Progenitor cell of endocrine pancreas (in vitro differentiated cells): ENCODE measurements around the gene MPRIP. TPM values are rescaled to one million over a fixed set of nuclear protein-coding genes. Genes with fewer than 3 reads are reported as not detected.

Source experiments
- DNase-seq: peaks from one replicate; pipeline ENCODE4 v3.0.0; 2021; ENCODE audit warnings: low spot score; ENCODE audit not compliant: unreplicated experiment
- H3K27ac Mint-ChIP-seq: 2 replicates; pipeline ENCODE4 v1.8.0; 2021; ENCODE audit warnings: mild to moderate bottlenecking, moderate library complexity, mixed read lengths
- H3K27me3 Mint-ChIP-seq: 2 replicates; pipeline ENCODE4 v1.8.0; 2021; ENCODE audit warnings: mixed read lengths
- H3K36me3 Mint-ChIP-seq: 2 replicates; pipeline ENCODE4 v1.8.0; 2022; ENCODE audit warnings: mixed read lengths; ENCODE audit not compliant: insufficient read depth
- H3K4me1 Mint-ChIP-seq: 2 replicates; pipeline ENCODE4 v1.8.0; 2021; ENCODE audit warnings: low read depth, mixed read lengths
- H3K4me3 Mint-ChIP-seq: 2 replicates; pipeline ENCODE4 v1.8.0; 2021; ENCODE audit warnings: low read depth, mild to moderate bottlenecking, moderate library complexity, mixed read lengths
- H3K9me3 Mint-ChIP-seq: 2 replicates; pipeline ENCODE4 v1.8.0; 2021; ENCODE audit warnings: low read depth, mixed read lengths
- total RNA-seq: library from RNA; stranded (reverse); gene quantifications from 2 replicates; pipeline ENCODE4 v1.2.1, GENCODE V29; 2021
- TF ChIP-seq, protein P1 (sequence below): fragments of 200-600 bp; sonication (generic); IDR thresholded peaks from one replicate; pipeline ENCODE4 v1.5.0; 2021; ENCODE audit warnings: antibody characterized with exemption, mild to moderate bottlenecking; ENCODE audit not compliant: unreplicated experiment

Gene MPRIP
- total RNA-seq, 1 donor from 2014 or later, result 195 TPM

DNA sequence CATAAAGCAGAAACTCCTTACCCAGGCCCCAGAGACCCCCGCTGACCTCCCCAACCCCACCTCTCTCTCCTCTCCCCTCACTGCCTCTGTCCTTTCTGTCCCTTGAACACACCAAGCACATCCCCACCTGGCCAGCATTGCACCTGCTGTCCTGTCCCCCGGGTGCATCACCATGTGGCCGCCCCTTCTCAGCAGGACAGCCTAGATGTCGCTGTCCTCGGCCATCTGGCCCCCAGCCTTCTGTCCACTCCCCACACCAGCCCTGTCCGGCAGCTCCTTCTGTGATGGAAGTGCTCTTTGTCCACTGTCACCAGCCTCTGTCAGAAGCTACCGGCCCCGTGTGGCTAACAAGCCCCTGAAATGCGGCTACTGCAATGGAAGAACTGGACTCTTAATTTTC lies 12.3 kb upstream of the MPRIP start:
- no peaks in the 10 kb centered on the region for H3K27me3 Mint-ChIP-seq
- no peak for DNase-seq
- no peaks in the 10 kb centered on the region for H3K9me3 Mint-ChIP-seq

DNA sequence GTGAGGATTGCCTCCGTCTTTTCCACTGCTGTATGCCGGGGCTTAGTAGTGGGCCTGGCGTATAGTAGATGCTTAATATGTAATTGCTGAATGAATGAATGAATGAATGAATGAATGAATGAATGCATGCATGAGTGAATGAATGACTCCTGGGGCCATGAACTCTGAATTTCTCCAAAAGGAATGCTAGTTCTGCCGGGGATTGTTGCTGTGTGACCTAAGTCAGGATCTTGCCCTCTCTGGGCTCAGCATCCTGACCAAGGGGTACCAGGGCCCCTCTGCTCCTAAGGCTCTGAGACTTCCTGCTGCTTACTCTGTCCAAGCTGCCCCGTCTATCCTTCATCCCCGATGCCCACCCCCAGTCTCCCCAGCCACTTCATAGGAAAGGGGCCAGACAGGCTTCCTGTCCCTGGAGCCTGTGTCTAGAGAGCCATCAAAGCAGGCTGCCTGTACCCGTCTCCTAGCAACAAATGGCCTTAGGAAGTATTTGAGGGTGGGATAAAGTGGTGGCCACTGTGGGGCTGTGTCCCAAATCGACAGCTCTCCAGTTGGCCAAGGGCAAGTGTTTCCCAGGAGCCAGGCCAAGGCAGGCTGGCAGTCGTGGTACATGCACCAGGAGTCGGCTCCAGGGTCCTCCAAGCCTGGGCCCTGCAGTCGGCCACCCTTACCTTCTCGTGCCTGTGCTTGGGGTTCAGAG lies 11.6 kb upstream of the MPRIP start:
- no peak overlapping the region for H3K4me3 Mint-ChIP-seq
- no peaks in the 10 kb centered on the region for H3K27me3 Mint-ChIP-seq
- TF ChIP-seq, protein P1, sequence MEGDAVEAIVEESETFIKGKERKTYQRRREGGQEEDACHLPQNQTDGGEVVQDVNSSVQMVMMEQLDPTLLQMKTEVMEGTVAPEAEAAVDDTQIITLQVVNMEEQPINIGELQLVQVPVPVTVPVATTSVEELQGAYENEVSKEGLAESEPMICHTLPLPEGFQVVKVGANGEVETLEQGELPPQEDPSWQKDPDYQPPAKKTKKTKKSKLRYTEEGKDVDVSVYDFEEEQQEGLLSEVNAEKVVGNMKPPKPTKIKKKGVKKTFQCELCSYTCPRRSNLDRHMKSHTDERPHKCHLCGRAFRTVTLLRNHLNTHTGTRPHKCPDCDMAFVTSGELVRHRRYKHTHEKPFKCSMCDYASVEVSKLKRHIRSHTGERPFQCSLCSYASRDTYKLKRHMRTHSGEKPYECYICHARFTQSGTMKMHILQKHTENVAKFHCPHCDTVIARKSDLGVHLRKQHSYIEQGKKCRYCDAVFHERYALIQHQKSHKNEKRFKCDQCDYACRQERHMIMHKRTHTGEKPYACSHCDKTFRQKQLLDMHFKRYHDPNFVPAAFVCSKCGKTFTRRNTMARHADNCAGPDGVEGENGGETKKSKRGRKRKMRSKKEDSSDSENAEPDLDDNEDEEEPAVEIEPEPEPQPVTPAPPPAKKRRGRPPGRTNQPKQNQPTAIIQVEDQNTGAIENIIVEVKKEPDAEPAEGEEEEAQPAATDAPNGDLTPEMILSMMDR, result no peak
- H3K36me3 Mint-ChIP-seq, result no peaks in the 10 kb centered on the region
- H3K9me3 Mint-ChIP-seq, result no peaks in the 10 kb centered on the region
- H3K27ac Mint-ChIP-seq, result no peak overlapping the region
- no peak for DNase-seq
- H3K4me1 Mint-ChIP-seq, result peaks cover 20% of the 10 kb centered on the region

More for the DNA sequence above, 12.3 kb upstream of the MPRIP start:
- TF ChIP-seq, protein P1, result no peak
- H3K27ac Mint-ChIP-seq, result peak overlapping the region; percentile 78
- peaks cover 20% of the 10 kb centered on the region for H3K4me1 Mint-ChIP-seq
- H3K4me3 Mint-ChIP-seq, result no peak overlapping the region
- no peaks in the 10 kb centered on the region for H3K36me3 Mint-ChIP-seq

DNA sequence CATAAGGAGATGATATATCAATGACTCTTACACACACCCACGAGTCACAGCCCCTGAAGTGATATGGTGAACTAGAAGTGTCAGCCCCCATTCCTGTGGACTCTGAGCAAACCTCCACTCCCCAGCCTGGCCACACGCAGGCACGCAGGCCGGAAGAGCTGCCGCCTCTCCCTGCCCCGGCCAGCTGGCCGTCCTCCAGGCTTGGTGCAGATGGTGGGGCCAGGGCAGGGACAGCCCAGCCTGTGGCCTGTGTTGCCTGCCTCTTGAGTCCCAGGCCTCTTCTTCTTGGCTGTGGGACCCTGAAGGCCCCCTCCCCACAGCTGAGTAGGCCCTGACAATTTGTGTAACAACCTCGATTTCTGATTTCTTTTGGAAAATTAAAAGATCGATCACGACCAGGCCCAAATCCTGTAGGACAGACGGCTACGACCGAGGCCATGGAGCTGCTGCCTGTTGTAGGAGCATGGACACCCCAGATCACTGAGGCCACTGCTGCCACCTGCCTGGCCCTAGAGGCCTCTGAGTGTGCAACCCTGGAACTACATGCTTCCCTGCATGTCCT lies 10.0 kb upstream of the MPRIP start:
- Mint-ChIP-seq H3K4me1 (peaks cover 20% of the 10 kb centered on the region), H3K36me3 (no peaks in the 10 kb centered on the region), H3K9me3 (no peaks in the 10 kb centered on the region), H3K4me3 (no peak overlapping the region), H3K27ac (peak overlapping the region; percentile 46), H3K27me3 (no peaks in the 10 kb centered on the region)
- TF ChIP-seq, protein P1, result no peak
- DNase-seq, result no peak

DNA sequence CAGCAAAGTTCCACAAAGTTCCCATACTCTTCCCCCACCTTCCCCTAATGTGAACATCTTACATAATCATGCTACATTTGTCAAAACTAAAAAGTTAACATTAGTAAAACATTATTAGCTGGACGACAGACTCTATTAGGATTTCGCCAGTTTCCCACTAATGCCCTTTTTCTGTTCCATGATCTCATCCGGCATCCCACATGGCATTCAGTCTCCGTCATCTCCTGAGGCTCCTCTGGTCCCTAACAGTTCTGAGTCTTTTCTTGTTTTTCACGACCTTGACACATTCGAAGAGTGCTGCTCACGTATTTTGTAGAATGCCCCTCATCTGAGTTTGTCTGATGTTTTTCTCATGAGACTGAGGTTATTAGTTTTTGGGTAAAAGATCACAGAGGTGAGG lies 8.8 kb upstream of the MPRIP start:
- Mint-ChIP-seq H3K27me3 (no peaks in the 10 kb centered on the region), H3K4me3 (no peak overlapping the region), H3K4me1 (peaks cover 17% of the 10 kb centered on the region), H3K9me3 (no peaks in the 10 kb centered on the region), H3K36me3 (no peaks in the 10 kb centered on the region), H3K27ac (no peak overlapping the region)
- TF ChIP-seq, protein P1, result no peak
- DNase-seq, result no peak

DNA sequence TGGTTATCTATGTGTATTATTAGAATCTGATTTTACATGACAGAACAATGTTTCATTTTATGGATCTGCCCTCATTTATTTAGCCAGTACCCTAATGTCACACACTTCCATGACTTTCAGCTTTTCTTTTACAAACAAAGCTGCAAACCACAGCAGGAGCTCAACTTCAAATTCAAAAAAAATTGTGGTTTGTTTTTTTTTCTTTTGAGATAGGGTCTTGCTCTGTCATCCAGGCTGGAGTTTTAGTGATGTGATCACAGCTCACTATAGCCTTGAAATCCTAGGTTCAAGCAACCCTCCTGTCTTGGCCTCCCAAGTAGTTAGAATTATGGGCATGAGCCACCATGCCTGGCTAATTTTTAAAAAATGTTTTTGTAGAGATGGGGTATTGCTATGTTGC lies 8.2 kb upstream of the MPRIP start:
- peaks cover 13% of the 10 kb centered on the region for H3K4me1 Mint-ChIP-seq
- no peaks in the 10 kb centered on the region for H3K9me3 Mint-ChIP-seq
- no peaks in the 10 kb centered on the region for H3K27me3 Mint-ChIP-seq
- H3K4me3 Mint-ChIP-seq, result no peak overlapping the region
- H3K36me3 Mint-ChIP-seq, result no peaks in the 10 kb centered on the region
- no peak for DNase-seq
- TF ChIP-seq, protein P1, result no peak
- H3K27ac Mint-ChIP-seq, result no peak overlapping the region
